Measurements from ENCODE around the gene BABAM2. TPM values are rescaled to one million over a fixed set of nuclear protein-coding genes. Genes with fewer than 3 reads are reported as not detected.

BABAM2 gene
- total RNA-seq, 2 experiments from 2014 or later: 41.9 to 49.7 TPM

DNA sequence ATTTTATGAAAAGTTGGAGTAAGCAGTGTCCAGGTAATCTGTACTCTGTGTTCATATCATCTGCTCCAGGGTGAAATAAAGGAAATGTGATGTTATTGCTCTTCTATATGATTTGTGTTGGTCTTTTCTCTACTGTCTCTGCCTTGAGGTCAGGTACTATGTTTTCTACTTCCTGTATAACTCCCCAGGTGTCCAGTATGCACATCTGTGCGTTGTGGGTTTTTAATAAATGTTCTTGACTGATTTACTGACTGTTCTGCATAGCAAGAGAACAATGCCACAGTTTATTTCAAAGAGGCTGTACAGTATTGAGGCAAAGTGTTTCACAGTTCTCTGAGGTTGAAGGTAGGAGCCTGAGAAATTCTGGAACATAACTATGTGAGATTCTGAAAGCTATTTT, 89.7 kb downstream of the BABAM2 start:
- peaks cover 16% of the 10 kb centered on the region for H3K4me1 Mint-ChIP-seq
- no peak overlapping the region for H3K27ac Mint-ChIP-seq
- no peak for DNase-seq
- H3K9me3 Mint-ChIP-seq: peaks cover 9% of the 10 kb centered on the region
- ChIA-PET POLR2A (no interaction called here), CTCF (no interaction called here)
- no peaks in the 10 kb centered on the region for H3K27me3 Mint-ChIP-seq
- H3K4me3 Mint-ChIP-seq: no peak overlapping the region
- peaks cover 24% of the 10 kb centered on the region for H3K36me3 Mint-ChIP-seq (ENCODE audit: low read depth)

GRCh38 chr2:27984153-27984552, 93.6 kb downstream of the BABAM2 start:
- H3K27me3 Mint-ChIP-seq: no peaks in the 10 kb centered on the region
- CTCF ChIA-PET: no interaction called here
- POLR2A ChIA-PET: no interaction called here
- H3K4me1 Mint-ChIP-seq: peaks cover 26% of the 10 kb centered on the region
- no peak overlapping the region for H3K27ac Mint-ChIP-seq
- peaks cover 11% of the 10 kb centered on the region for H3K9me3 Mint-ChIP-seq
- H3K4me3 Mint-ChIP-seq: no peak overlapping the region
- H3K36me3 Mint-ChIP-seq (ENCODE audit: low read depth): peaks cover 24% of the 10 kb centered on the region
- DNase-seq: no peak

DNA sequence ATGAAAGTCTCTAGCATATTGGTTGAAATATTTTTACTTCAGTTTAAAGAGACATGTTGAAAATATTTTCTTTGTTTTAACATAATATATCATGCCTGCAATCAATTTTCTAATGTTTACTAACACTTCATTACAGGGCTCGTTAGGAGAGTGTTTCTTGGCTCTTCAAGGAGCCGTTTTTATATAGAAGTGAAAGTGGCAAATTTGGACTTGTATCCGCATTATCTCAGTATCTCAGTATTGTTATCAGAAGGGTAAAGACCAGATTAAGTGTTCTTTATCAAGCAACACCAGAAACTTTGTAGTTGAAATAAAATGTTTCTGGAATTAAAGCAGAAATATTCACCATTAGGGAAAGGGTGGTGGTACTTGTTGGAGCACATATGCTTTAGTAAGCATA, 97.8 kb downstream of the BABAM2 start:
- DNase-seq: no peak
- CTCF ChIA-PET: interaction anchor here (0.7 kb wide), 1 partner anchor 919 kb away, joined by 4 read pairs; no protein-coding TSS in a partner anchor
- POLR2A ChIA-PET: no interaction called here
- peaks cover 19% of the 10 kb centered on the region for H3K9me3 Mint-ChIP-seq
- H3K27ac Mint-ChIP-seq: peak overlapping the region; percentile 78
- peaks cover 39% of the 10 kb centered on the region for H3K36me3 Mint-ChIP-seq (ENCODE audit: low read depth)
- peaks cover 26% of the 10 kb centered on the region for H3K4me1 Mint-ChIP-seq
- no peak overlapping the region for H3K4me3 Mint-ChIP-seq
- H3K27me3 Mint-ChIP-seq: no peaks in the 10 kb centered on the region

GRCh38 chr2:27988718-27989117, 98.2 kb downstream of the BABAM2 start:
- Mint-ChIP-seq H3K36me3 (ENCODE audit: low read depth) (peaks cover 38% of the 10 kb centered on the region), H3K4me3 (no peak overlapping the region), H3K4me1 (peaks cover 26% of the 10 kb centered on the region), H3K27ac (peak overlapping the region; percentile 78), H3K9me3 (peaks cover 19% of the 10 kb centered on the region), H3K27me3 (no peaks in the 10 kb centered on the region)
- ChIA-PET CTCF (interaction anchor here (0.7 kb wide), 1 partner anchor 11 kb away, joined by 3 read pairs; no protein-coding TSS in a partner anchor), POLR2A (no interaction called here)
- DNase-seq: no peak

DNA sequence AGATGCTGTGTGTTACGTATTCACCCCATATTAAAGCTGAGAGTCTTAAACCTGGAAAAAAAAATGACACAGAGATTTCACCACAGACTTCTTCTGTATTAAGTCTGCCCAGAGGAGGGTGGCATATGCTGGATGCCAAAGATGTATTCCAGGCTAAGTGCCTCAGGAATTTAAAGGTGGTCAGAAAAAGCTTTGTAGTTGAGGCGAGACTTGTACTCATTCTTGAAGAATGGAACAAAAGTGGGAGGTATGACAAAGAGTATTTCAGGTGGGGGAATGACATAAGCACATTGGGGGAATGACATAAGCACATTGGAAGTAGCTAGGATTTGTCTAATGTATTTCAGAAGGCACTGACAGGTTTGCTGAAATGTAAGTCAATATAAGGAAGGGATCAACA, 98.6 kb downstream of the BABAM2 start:
- peaks cover 38% of the 10 kb centered on the region for H3K36me3 Mint-ChIP-seq (ENCODE audit: low read depth)

GRCh38 chr2:27990030-27990590, 99.6 kb downstream of the BABAM2 start:
- Mint-ChIP-seq H3K27me3 (no peaks in the 10 kb centered on the region), H3K27ac (no peak overlapping the region), H3K36me3 (ENCODE audit: low read depth) (peaks cover 44% of the 10 kb centered on the region), H3K4me3 (no peak overlapping the region), H3K9me3 (peaks cover 19% of the 10 kb centered on the region), H3K4me1 (peaks cover 26% of the 10 kb centered on the region)
- ChIA-PET POLR2A (no interaction called here), CTCF (interaction anchor here (1.2 kb wide), 1 partner anchor 28 kb away, joined by 3 read pairs; no protein-coding TSS in a partner anchor)
- no peak for DNase-seq

More for the DNA sequence above, 98.6 kb downstream of the BABAM2 start:
- H3K27ac Mint-ChIP-seq: no peak overlapping the region
- CTCF ChIA-PET: interaction anchor here (0.7 kb wide), 1 partner anchor 11 kb away, joined by 3 read pairs; no protein-coding TSS in a partner anchor
- H3K4me3 Mint-ChIP-seq: no peak overlapping the region
- peaks cover 19% of the 10 kb centered on the region for H3K9me3 Mint-ChIP-seq
- POLR2A ChIA-PET: no interaction called here
- H3K4me1 Mint-ChIP-seq: peaks cover 26% of the 10 kb centered on the region
- H3K27me3 Mint-ChIP-seq: no peaks in the 10 kb centered on the region
- no peak for DNase-seq

GRCh38 chr2:27991146-27991545, 100.6 kb downstream of the BABAM2 start:
- Mint-ChIP-seq H3K36me3 (ENCODE audit: low read depth) (peaks cover 48% of the 10 kb centered on the region), H3K9me3 (peaks cover 19% of the 10 kb centered on the region)

GRCh38 chr2:27992787-27993401, 102.4 kb downstream of the BABAM2 start:
- peaks cover 19% of the 10 kb centered on the region for H3K9me3 Mint-ChIP-seq
- no peaks in the 10 kb centered on the region for H3K27me3 Mint-ChIP-seq
- POLR2A ChIA-PET: no interaction called here
- H3K4me3 Mint-ChIP-seq: no peak overlapping the region
- H3K4me1 Mint-ChIP-seq: peaks cover 21% of the 10 kb centered on the region
- CTCF ChIA-PET: no interaction called here
- no peak for DNase-seq
- peaks cover 47% of the 10 kb centered on the region for H3K36me3 Mint-ChIP-seq (ENCODE audit: low read depth)
- peak overlapping the region; percentile 6 for H3K27ac Mint-ChIP-seq

More at GRCh38 chr2:27991146-27991545, 100.6 kb downstream of the BABAM2 start:
- Mint-ChIP-seq H3K27ac (no peak overlapping the region), H3K27me3 (no peaks in the 10 kb centered on the region), H3K4me3 (no peak overlapping the region), H3K4me1 (peaks cover 26% of the 10 kb centered on the region)
- CTCF ChIA-PET: interaction anchor here (1.2 kb wide), 1 partner anchor 29 kb away, joined by 3 read pairs; no protein-coding TSS in a partner anchor
- POLR2A ChIA-PET: no interaction called here
- no peak for DNase-seq

DNA sequence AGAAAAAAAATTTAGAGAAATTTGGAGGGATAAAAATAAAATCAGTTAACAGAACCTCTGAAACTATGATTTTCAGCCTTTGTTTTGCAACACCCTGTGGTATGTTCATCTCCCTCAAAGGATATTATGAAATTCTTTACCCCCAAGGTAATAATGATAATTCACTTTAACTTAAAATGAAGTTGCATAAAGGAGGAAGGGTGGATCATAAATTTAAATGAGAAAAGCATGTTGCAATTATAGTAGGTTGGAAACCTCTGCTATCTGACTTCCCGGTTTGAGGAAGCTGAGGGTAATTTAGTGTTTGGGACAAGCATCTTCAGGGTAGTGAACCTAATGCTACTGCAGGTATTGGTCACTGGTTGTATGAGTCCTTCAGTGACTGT, 102.9 kb downstream of the BABAM2 start:
- H3K4me3 Mint-ChIP-seq: no peak overlapping the region
- DNase-seq: no peak
- H3K27me3 Mint-ChIP-seq: no peaks in the 10 kb centered on the region
- peaks cover 43% of the 10 kb centered on the region for H3K36me3 Mint-ChIP-seq (ENCODE audit: low read depth)
- CTCF ChIA-PET: no interaction called here
- POLR2A ChIA-PET: no interaction called here
- peaks cover 19% of the 10 kb centered on the region for H3K9me3 Mint-ChIP-seq
- no peak overlapping the region for H3K27ac Mint-ChIP-seq
- peaks cover 16% of the 10 kb centered on the region for H3K4me1 Mint-ChIP-seq

DNA sequence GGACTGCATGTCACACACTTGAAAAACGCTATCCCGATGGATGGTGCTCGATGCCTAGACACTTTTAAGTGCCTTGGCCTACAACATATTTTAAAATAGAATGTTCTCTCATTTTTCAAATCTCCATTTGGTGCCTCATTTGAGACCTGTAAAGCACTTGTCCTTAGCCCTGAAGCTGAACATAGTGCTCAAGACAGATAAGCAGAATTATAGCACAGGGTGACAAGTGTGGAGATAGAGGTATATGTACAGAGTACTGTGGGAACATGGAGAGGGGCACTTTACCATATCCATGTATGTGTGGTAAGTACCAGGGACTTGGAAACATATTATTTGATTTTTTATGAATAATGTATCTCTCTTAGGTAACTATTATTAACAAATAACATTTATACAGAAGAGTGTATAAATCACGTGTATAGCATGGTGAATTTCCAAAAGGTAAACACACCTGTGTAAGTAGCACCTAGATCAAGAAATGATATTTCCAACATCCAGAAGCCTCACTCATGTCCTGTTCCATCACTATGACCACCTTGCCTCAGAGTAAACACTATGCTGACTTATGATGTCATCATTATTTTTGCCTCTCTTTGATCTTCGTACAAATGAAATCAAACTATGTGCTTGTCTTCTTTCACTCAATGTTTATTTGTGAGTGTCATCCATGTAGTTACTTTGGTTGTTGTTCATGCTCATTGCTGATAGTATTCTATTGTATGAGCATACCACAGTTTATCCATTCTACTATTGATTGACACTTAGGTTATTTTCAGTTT, 103.6 kb downstream of the BABAM2 start:
- Mint-ChIP-seq H3K4me3 (no peak overlapping the region), H3K4me1 (peaks cover 9% of the 10 kb centered on the region), H3K9me3 (peaks cover 17% of the 10 kb centered on the region), H3K36me3 (ENCODE audit: low read depth) (peaks cover 37% of the 10 kb centered on the region), H3K27me3 (no peaks in the 10 kb centered on the region), H3K27ac (no peak overlapping the region)
- CTCF ChIA-PET: no interaction called here
- POLR2A ChIA-PET: interaction anchor here (0.5 kb wide), 1 partner anchor 168 kb away, joined by 3 read pairs; no protein-coding TSS in a partner anchor
- no peak for DNase-seq

DNA sequence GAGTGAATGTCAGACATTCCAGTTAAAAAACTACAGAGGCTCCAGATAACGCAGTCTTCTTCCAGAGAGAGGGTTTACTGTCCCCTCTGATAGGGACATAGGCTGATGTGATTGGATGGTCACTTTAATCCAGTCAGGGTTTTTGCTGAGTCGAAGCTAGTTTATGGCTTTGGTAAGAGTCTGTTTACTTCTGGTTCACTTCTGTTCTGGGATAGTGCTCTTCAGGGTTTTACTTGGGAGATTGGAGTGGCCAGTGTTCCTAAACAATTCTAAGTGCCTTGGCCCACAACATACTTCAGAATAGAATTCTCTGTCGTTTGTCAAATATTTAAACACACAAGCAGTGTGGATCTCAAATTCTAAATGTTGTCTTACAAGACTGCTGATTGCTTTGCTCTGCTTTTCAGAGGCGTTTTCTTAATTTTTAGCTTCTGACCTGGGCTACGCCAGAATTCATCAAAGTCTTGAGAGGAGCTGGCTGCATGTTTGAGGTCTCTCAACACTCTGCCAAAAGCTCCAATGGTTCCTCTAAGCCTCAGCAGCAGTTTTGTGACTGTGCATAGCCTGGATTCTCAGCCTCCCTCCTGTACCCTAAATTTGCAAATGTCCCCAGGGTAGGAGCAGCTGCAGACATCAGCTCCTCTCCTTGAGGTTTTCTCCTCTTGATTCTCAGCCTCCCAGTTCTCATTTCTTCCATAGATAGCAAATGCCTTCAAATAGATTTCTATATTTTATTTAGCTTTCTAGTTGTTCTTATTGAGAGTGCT, 105.8 kb downstream of the BABAM2 start:
- CTCF ChIA-PET: interaction anchor here (0.6 to 1.3 kb wide), 3 partner anchors 9 to 121 kb away, joined by 3 read pairs; no protein-coding TSS in a partner anchor
- Mint-ChIP-seq H3K36me3 (ENCODE audit: low read depth) (peaks cover 30% of the 10 kb centered on the region), H3K4me1 (peaks cover 5% of the 10 kb centered on the region)

DNA sequence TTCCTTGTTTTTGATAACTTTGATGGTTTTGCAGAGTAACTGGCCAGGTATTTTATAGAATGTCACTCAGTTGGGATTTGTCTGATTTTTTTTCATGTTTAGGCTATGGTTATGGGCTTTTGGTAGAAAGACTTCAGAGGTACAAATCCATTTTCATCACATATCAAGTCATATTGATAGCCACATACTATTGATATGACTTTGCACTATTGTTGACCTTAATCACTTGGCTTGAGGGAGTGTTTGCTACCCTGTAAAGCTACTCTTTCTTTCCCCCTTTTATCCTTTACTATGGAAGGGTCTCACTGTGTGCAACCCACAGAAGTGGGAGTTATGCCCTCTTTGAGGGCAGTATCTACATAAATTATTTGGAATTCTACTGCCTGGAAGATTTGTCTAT, 109.8 kb downstream of the BABAM2 start:
- no peak for DNase-seq
- peaks cover 13% of the 10 kb centered on the region for H3K4me1 Mint-ChIP-seq
- H3K36me3 Mint-ChIP-seq (ENCODE audit: low read depth): peaks cover 17% of the 10 kb centered on the region
- ChIA-PET CTCF (interaction anchor here (1.6 kb wide), 1 partner anchor 11 kb away, joined by 3 read pairs; no protein-coding TSS in a partner anchor), POLR2A (no interaction called here)
- H3K9me3 Mint-ChIP-seq: peaks cover 3% of the 10 kb centered on the region
- H3K27me3 Mint-ChIP-seq: no peaks in the 10 kb centered on the region
- no peak overlapping the region for H3K27ac Mint-ChIP-seq
- H3K4me3 Mint-ChIP-seq: no peak overlapping the region

More for the DNA sequence above, 105.8 kb downstream of the BABAM2 start:
- POLR2A ChIA-PET: no interaction called here
- DNase-seq: no peak
- Mint-ChIP-seq H3K9me3 (peaks cover 11% of the 10 kb centered on the region), H3K27me3 (no peaks in the 10 kb centered on the region), H3K27ac (no peak overlapping the region), H3K4me3 (no peak overlapping the region)

All from activated CD4-positive, alpha-beta T cell treated with anti-CD3 and anti-CD28 coated beads, Interleukin-2, amount 10 ng/mL, durations not matched to agents 7 days and 5 days (primary cell).